NT2/D1 (cell line): Measurements from ENCODE around the gene RAP2C.

Experiments used
- SUZ12 ChIP-seq: IDR thresholded peaks from 2 replicates; pipeline ENCODE4 v1.6.1; 2011; ENCODE audit not compliant: insufficient read length, insufficient read depth; ENCODE audit errors: extremely low read depth
- YY1 ChIP-seq: IDR thresholded peaks from 2 replicates; pipeline ENCODE4 v1.6.1; 2011; ENCODE audit not compliant: insufficient read length, insufficient read depth

- TF ChIP-seq SUZ12: no peak
- no peak for TF ChIP-seq YY1
Measured at GRCh38 chrX:132208422-132208821, 10.8 kb downstream of the RAP2C start.
